PC-3 (cell line): ENCODE data around the gene ROR1.

ENCODE experiments used
- EZH2 ChIP-seq: fragments of 300-600 bp; sonication (generic); IDR thresholded peaks from one replicate; pipeline ENCODE4 v1.6.1; 2017; ENCODE audit warnings: antibody characterized with exemption, mild to moderate bottlenecking, low read length; ENCODE audit not compliant: unreplicated experiment
- TF ChIP-seq, protein P1 (sequence below): fragments of 300-600 bp; sonication (generic); conservative IDR thresholded peaks from 2 replicates; pipeline ENCODE4 v1.5.1; 2017; ENCODE audit warnings: antibody characterized with exemption, low read depth, mild to moderate bottlenecking, low read length

- TF ChIP-seq, protein P1, sequence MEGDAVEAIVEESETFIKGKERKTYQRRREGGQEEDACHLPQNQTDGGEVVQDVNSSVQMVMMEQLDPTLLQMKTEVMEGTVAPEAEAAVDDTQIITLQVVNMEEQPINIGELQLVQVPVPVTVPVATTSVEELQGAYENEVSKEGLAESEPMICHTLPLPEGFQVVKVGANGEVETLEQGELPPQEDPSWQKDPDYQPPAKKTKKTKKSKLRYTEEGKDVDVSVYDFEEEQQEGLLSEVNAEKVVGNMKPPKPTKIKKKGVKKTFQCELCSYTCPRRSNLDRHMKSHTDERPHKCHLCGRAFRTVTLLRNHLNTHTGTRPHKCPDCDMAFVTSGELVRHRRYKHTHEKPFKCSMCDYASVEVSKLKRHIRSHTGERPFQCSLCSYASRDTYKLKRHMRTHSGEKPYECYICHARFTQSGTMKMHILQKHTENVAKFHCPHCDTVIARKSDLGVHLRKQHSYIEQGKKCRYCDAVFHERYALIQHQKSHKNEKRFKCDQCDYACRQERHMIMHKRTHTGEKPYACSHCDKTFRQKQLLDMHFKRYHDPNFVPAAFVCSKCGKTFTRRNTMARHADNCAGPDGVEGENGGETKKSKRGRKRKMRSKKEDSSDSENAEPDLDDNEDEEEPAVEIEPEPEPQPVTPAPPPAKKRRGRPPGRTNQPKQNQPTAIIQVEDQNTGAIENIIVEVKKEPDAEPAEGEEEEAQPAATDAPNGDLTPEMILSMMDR, result no peak
- no peak for TF ChIP-seq EZH2
These were observed 91.7 kb downstream of the ROR1 start for GRCh38 chr1:63865561-63865960.
